Omental fat pad (tissue), 4 donors: Measurements from ENCODE around the gene CALML5. TPM values are rescaled to one million over a fixed set of nuclear protein-coding genes. Genes with fewer than 3 reads are reported as not detected.

Source experiments
- ATAC-seq: fragments of 150-250 bp; one replicate; pipeline ENCODE4 v1.9.1; 2016; ENCODE audit warnings: mild to moderate bottlenecking, moderate library complexity; ENCODE audit not compliant: low FRiP score
- DNase-seq: peaks from one replicate; pipeline ENCODE4 v3.0.0-alpha.2; 2019; ENCODE audit warnings: low spot score
- total RNA-seq, 4 donors: library from RNA; depleted of rRNA; stranded (reverse); fragments of >200 nt; gene quantifications; one replicate each; pipeline ENCODE4 v1.1.0, GENCODE V29; 2016
- TF ChIP-seq, protein P1 (sequence below), 3 donors: fragments of 450-650 bp; IDR thresholded peaks; one replicate each; pipeline ENCODE4 v1.5.1; 2016 to 2017; ENCODE audit warnings: antibody characterized with exemption in 3 of 3, mild to moderate bottlenecking in 3 of 3, moderate library complexity in 2 of 3

CALML5 gene
- total RNA-seq, 4 donors from 2014 or later, result not detected

DNA sequence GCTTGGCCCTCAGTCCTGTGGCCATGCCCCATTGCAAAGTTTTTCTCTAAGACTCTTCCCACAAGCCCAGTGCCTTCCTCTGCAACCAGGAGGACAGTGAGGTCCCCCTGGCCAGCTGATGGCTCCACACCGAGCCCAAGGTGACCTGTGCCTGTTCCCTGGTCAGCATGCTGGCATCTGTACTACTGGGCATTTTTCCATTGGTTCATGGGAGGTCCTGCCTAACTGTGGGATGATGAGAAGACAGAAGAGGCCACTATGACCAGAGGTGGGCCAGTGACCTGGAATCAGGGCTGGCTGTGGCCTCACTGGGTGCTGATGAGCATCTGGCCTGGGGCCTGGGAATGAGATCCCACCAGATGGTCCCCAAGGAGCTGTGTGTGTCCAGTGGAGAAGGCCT is 45.6 kb upstream of the CALML5 start:
- TF ChIP-seq, protein P1, sequence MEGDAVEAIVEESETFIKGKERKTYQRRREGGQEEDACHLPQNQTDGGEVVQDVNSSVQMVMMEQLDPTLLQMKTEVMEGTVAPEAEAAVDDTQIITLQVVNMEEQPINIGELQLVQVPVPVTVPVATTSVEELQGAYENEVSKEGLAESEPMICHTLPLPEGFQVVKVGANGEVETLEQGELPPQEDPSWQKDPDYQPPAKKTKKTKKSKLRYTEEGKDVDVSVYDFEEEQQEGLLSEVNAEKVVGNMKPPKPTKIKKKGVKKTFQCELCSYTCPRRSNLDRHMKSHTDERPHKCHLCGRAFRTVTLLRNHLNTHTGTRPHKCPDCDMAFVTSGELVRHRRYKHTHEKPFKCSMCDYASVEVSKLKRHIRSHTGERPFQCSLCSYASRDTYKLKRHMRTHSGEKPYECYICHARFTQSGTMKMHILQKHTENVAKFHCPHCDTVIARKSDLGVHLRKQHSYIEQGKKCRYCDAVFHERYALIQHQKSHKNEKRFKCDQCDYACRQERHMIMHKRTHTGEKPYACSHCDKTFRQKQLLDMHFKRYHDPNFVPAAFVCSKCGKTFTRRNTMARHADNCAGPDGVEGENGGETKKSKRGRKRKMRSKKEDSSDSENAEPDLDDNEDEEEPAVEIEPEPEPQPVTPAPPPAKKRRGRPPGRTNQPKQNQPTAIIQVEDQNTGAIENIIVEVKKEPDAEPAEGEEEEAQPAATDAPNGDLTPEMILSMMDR (IDR thresholded peaks at IDR 0.05), result no peak
- DNase-seq (no peak), ATAC-seq (no peak)

DNA sequence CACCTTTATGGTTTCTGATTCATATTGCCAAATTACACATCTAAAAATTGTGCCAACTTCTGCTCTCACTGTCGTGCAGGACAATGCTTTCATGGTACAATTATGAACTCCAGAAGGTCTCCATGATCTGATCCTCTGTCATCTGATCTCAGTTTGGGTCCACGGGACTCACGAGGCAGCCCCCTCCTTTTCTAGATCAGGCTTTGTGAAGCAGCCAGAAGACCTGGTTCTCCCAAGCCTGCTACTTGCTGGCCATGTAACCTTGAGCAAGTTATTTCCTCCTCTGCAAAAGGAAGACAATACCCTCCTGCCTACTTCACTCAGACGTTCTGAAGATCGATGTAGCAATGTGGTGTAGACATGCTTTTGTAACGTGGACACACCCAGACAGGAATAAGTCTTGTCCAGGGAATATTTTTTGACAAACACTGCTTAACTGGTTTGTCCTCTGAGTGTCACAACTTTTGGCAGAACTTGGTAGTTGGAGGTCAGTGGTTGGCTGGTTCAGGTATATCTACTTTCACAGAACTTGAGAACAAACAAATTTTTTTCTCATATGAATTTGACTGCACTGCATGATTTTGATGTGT is 44.9 kb upstream of the CALML5 start:
- TF ChIP-seq, protein P1 (IDR thresholded peaks at IDR 0.05), result no peak
- ATAC-seq (no peak), DNase-seq (no peak)

DNA sequence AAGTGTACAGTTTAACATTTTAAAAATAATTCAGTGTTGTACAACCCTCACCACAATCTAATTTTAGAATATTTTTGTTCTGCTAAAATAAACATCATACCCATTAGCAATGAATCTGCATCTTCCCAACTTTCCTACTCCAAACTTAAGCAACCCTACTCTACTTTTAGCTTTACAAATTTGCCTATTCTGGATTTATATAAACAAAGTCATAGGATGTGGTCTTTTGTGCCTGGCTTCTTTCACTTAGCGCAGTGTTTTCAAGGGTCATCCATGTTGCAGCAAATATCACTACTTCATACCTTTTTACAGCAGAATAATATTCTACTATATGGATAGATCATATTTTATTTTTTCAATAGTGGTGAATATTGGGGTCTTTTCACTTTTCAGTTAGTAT is 44.3 kb upstream of the CALML5 start:
- no peak for ATAC-seq
- DNase-seq, result no peak
- TF ChIP-seq, protein P1 (IDR thresholded peaks at IDR 0.05), result no peak

DNA sequence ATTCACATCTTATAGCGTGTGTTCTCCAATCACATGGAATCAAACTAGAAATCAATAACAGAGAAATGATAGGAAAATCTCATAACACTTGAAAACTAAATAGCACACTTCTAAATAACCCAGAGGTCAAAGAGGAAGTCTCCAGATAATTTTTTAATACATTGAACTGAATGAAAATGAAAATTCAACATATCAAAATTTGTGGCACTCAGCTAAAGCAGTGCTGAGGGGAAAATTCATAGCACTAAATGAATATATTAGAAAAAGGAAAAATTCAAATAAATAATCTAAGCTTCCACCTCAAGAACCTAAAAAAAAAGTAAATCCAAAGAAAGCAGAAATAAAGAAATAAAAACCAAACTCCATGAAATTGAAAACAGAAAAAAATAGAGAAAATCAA is 42.7 kb upstream of the CALML5 start:
- DNase-seq (no peak), ATAC-seq (no peak)
- TF ChIP-seq, protein P1 (IDR thresholded peaks at IDR 0.05), result no peak

DNA sequence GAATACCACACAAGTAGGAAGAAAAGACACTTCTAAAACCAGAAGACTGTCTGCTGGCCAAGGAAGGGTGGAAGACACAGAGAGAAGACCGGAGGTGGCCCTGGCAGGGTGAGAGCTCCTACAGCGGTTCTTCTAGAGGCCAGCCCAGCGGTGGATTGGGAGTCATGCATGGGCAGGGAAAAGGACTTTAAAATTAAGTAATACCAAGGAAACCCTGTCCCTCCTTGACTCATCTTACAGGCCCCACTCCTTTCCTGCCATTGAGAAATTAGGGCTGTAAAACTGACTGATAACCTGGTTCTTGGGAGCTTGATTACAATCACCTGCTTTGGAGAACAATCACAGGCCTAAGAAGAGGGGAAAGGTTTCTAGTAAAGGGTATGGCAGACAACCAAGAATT is 41.5 kb upstream of the CALML5 start:
- TF ChIP-seq, protein P1 (IDR thresholded peaks at IDR 0.05), result no peak
- ATAC-seq, result no peak

DNA sequence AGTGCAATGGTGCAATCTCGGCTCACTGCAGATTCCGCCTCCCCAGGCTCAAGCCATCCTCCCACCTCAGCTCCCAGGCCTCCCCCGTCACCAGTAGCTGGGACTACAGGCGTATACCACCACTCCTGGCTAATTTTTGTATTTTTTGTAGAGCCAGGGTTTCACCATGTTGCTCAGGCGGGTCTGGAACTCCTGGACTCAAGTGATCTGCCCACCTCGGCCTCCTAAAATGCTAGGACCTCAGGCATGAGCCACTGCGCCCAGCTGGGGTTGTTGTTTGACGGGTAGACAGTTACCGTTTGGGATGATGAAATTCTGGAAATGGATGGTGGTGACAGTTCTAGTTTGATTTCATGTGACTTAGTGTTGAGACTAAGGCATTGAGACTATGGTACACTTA is 40.7 kb upstream of the CALML5 start:
- ATAC-seq (no peak), DNase-seq (no peak)
- TF ChIP-seq, protein P1 (IDR thresholded peaks at IDR 0.05), result no peak

More for the DNA sequence above, 41.5 kb upstream of the CALML5 start:
- no peak for DNase-seq

DNA sequence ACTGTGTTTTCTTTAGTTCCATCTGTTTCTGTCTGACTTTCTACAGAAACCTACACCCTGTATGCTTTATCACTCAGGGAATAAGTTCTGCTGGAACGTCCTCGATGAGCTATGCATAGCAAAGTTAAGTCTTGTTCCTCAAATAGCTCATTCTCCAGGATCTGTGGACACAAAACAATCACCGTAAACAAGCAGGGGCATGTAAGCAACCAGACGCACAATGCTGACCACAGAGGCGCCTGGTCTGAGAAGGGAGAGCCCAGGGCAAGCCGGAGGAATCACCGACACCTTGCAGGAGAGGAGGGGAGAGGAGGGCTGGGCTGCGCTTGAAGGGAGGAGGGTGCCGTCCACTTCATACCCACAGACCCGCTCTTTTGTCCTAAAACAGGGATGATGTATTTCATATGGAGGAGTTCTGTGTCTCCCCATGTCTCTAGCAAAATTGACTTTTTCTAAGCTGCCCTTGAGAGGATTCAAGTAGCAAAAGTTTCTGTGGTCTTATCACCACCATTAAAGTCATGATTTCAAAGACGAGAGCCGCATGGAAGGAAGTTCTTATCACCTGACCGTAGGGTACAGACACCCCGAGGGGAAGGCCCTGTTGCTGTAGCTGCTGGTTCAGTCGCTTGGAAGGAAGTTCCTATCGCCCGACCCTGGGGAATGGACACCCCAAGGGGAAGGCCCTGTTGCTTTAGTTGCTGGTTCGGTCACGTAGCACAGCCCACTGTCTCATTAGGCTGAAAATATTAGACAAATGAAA is 39.7 kb upstream of the CALML5 start:
- no peak for DNase-seq
- ATAC-seq, result no peak
- TF ChIP-seq, protein P1 (IDR thresholded peaks at IDR 0.05), result no peak
